Mucosa of descending colon (tissue), 3 donors: ENCODE data around the gene PIP4K2A. TPM values are rescaled to one million over a fixed set of nuclear protein-coding genes. Genes with fewer than 3 reads are reported as not detected.

ENCODE experiments used
- ATAC-seq: fragments of 200-7000 bp; cut with Tn5 transposase; one replicate; pipeline ENCODE4 v1.9.1; 2020; ENCODE audit warnings: mild to moderate bottlenecking, moderate library complexity
- DNase-seq, 3 donors: peaks; one replicate each; pipeline ENCODE4 v3.0.0-alpha.2; 2020
- H3K36me3 ChIP-seq: fragments of 200-600 bp; one replicate; pipeline ENCODE4 v1.8.0; 2021; ENCODE audit warnings: low read depth, mild to moderate bottlenecking
- H3K4me1 ChIP-seq: fragments of 200-600 bp; one replicate; pipeline ENCODE4 v1.8.0; 2021; ENCODE audit warnings: low read depth, mild to moderate bottlenecking
- H3K4me3 ChIP-seq: fragments of 200-600 bp; one replicate; pipeline ENCODE4 v1.8.0; 2021; ENCODE audit warnings: mild to moderate bottlenecking
- H3K9me3 ChIP-seq: fragments of 200-600 bp; one replicate; pipeline ENCODE4 v1.8.0; 2021; ENCODE audit warnings: mild to moderate bottlenecking
- CTCF ChIP-seq: fragments of 200-600 bp; IDR thresholded peaks from one replicate; pipeline ENCODE4 v1.8.0; 2022; ENCODE audit warnings: antibody characterized with exemption, mild to moderate bottlenecking
- intact Hi-C, 2 donors: fragments of 100-400 bp; cut with DNase I in 1 of 2; cut with micrococcal nuclease in 1 of 2; formaldehyde crosslinking; loops; one replicate each; pipeline versions ENCODE4 v1.11.0 to v1.11.1; 2022; cut with DNase I, micrococcal nuclease
- total RNA-seq, 3 donors: library from RNA; stranded (reverse); fragmentation: NEBNext Ultra II Directional in 2 of 3; extraction: Animal tissue kit (Norgen Biotek cat#: 25700) in 2 of 3; gene quantifications; one replicate each; pipeline versions ENCODE4 v1.2.1 to v1.2.4, GENCODE V29; 2021 to 2023
- donor health status: DM: no; HTN: no; CAD: no; lungs with moderate emphysema.
- donor health status: DM: no; HTN: no; CAD: no.
- donor health status: DM: no; HTN: yes; CAD: no.

The PIP4K2A gene
- total RNA-seq, 3 donors from 2014 or later = 17.2 to 29.4 (median 21.2) TPM

DNA sequence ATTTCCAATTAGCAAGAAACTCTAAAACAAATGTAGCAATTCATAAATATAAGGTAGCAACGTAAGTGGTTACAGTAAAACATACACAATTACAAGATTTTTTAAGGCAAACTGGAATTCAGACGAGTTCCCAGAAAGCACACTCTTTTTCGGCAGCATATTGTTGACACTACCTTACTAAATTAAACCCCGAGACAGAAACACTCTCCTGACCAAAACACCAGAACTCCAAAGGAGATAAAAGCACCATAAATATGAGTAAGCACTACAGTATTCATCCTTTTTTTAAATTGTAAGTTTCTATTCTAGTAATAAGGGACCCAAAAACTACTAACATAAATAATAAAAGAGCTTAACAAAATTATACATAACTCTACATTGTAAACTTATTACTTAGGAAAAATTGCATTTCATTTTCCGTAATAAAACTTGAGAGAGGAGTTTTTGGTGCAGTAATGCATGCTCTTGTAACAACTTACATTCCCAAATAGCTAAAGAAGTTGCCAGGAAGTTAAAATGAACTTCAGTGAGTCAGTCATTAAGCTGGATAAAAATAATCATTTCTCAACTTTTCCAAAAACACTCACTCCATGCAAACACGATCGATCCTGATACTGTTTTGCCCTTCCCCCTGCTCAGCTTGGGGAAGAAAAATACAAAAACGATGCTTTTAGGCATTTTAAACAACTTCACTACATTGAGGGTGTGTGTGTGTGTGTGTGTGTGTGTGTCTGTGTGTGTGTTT is 2.0 kb downstream of the PIP4K2A start:
- H3K4me3 ChIP-seq = no peak overlapping the region
- ATAC-seq (no peak), DNase-seq (no peak)
- intact Hi-C loops = no loop called here
- no peaks in the 10 kb centered on the region for H3K36me3 ChIP-seq
- no peaks in the 10 kb centered on the region for H3K9me3 ChIP-seq
- peaks cover 5% of the 10 kb centered on the region for H3K4me1 ChIP-seq
- no peak for TF ChIP-seq CTCF

- intact Hi-C loops = no loop called here
- H3K4me1 ChIP-seq = peaks cover 5% of the 10 kb centered on the region
- TF ChIP-seq CTCF = no peak
- H3K36me3 ChIP-seq = no peaks in the 10 kb centered on the region
- no peak overlapping the region for H3K4me3 ChIP-seq
- ATAC-seq (no peak), DNase-seq (no peak)
- H3K9me3 ChIP-seq = no peaks in the 10 kb centered on the region
Observed at GRCh38 chr10:22711373-22711772, 3.0 kb downstream of the PIP4K2A start.

DNA sequence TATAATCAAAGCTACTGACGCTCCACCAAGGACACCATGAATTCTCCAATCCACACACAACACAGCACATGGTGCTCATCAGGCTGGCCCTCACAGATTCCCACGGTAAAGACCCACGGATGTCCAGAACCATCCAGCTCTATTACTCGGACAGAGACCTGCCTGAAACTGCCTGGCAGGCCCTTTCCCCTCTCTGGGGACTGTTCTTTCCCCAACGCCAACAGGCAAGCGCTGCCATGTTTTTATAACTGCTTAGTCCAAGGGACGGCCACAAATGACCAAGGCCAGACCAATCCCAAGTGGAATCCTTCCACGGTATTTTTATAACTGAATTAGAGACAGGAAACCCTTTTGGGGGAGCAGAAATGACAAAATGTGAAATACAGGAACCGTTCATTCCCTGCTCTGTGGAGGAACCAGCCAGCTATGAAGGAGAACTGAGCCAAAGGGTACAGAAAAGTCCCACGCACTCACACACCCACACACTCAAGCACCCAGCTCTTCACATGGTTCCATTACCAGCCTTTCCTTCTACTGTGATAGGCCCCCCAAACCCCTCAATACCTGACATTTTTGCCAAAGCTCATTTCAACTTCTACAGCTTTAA is 4.1 kb downstream of the PIP4K2A start:
- no peak for DNase-seq
- no peak for ATAC-seq
- Histone ChIP-seq H3K9me3 (no peaks in the 10 kb centered on the region), H3K4me3 (no peak overlapping the region), H3K4me1 (peaks cover 5% of the 10 kb centered on the region), H3K36me3 (no peaks in the 10 kb centered on the region)
- intact Hi-C loops = no loop called here
- no peak for TF ChIP-seq CTCF

DNA sequence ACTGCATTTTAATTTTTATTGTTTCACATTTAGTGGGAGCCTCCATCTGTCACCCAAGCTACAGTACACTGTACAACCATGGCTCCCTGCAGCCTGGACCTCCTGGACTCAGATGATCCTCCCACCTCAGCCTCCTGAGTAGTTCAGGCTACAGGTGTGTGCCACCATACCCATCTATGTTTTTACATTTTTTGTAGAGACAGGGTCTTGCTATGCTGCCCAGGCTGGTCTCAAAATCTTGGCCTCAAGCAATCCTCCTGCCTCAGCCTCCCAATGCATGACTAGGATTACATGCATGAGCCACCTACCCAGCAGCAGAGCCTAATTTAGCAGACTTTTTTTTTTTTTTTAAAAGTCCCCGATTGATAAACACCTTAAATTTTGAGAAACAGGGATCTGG is 5.6 kb downstream of the PIP4K2A start:
- intact Hi-C loops = no loop called here

GRCh38 chr10:22705527-22705926 is 8.9 kb downstream of the PIP4K2A start:
- no peak for ATAC-seq
- no peak for DNase-seq
- Histone ChIP-seq H3K4me1 (peaks cover 6% of the 10 kb centered on the region), H3K4me3 (no peak overlapping the region), H3K36me3 (no peaks in the 10 kb centered on the region), H3K9me3 (no peaks in the 10 kb centered on the region)
- intact Hi-C loops = no loop called here
- no peak for TF ChIP-seq CTCF

More for the DNA sequence above, 5.6 kb downstream of the PIP4K2A start:
- ATAC-seq (no peak), DNase-seq (no peak)
- no peak overlapping the region for H3K4me3 ChIP-seq
- no peaks in the 10 kb centered on the region for H3K4me1 ChIP-seq
- TF ChIP-seq CTCF = no peak
- no peaks in the 10 kb centered on the region for H3K36me3 ChIP-seq
- no peaks in the 10 kb centered on the region for H3K9me3 ChIP-seq
